NB4 (cell line): Measurements from ENCODE around the gene GFER.

ENCODE experiments used
- DNase-seq: peaks from one replicate; pipeline ENCODE4 v3.0.0; 2010; ENCODE audit warnings: low read depth
- H3K4me3 ChIP-seq: one replicate; pipeline ENCODE4 v1.5.1; 2011; ENCODE audit warnings: mild to moderate bottlenecking, low read depth, low read length, moderate library complexity
- MAX ChIP-seq: IDR thresholded peaks from 2 replicates; pipeline ENCODE4 v1.6.1; 2011; ENCODE audit warnings: low read depth, low read length
- MYC ChIP-seq: IDR thresholded peaks from 2 replicates; pipeline ENCODE4 v1.6.1; 2011; ENCODE audit warnings: low read depth, low read length
- POLR2A ChIP-seq: IDR thresholded peaks from 2 replicates; pipeline ENCODE4 v1.6.1; 2011; ENCODE audit warnings: mild to moderate bottlenecking; ENCODE audit not compliant: insufficient read length; ENCODE audit errors: extremely low read depth
- TF ChIP-seq, protein P1 (sequence below): IDR thresholded peaks from one replicate; pipeline ENCODE4 v1.5.1; 2012; ENCODE audit warnings: low read depth, low read length

Gene GFER

GRCh38 chr16:1998852-1999801 is 15.1 kb downstream of the GFER start:
- TF ChIP-seq MAX, result no peak
- no peak for TF ChIP-seq MYC
- no peak for TF ChIP-seq POLR2A
- TF ChIP-seq, protein P1, sequence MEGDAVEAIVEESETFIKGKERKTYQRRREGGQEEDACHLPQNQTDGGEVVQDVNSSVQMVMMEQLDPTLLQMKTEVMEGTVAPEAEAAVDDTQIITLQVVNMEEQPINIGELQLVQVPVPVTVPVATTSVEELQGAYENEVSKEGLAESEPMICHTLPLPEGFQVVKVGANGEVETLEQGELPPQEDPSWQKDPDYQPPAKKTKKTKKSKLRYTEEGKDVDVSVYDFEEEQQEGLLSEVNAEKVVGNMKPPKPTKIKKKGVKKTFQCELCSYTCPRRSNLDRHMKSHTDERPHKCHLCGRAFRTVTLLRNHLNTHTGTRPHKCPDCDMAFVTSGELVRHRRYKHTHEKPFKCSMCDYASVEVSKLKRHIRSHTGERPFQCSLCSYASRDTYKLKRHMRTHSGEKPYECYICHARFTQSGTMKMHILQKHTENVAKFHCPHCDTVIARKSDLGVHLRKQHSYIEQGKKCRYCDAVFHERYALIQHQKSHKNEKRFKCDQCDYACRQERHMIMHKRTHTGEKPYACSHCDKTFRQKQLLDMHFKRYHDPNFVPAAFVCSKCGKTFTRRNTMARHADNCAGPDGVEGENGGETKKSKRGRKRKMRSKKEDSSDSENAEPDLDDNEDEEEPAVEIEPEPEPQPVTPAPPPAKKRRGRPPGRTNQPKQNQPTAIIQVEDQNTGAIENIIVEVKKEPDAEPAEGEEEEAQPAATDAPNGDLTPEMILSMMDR, result no peak
- DNase-seq, result no peak

GRCh38 chr16:1999866-2000514 is 16.0 kb downstream of the GFER start:
- TF ChIP-seq, protein P1, result no peak
- TF ChIP-seq POLR2A (no peak), MAX (no peak), MYC (no peak)
- DNase-seq, result no peak
- H3K4me3 ChIP-seq, result no peak overlapping the region

More at GRCh38 chr16:1998852-1999801, 15.1 kb downstream of the GFER start:
- no peak overlapping the region for H3K4me3 ChIP-seq

- no peak overlapping the region for H3K4me3 ChIP-seq
- no peak for TF ChIP-seq MAX
- TF ChIP-seq POLR2A, result no peak
- TF ChIP-seq MYC, result no peak
- TF ChIP-seq, protein P1, result no peak
- no peak for DNase-seq
Observed at GRCh38 chr16:2001035-2001434, 17.0 kb downstream of the GFER start.

GRCh38 chr16:2001456-2002355 is 17.7 kb downstream of the GFER start:
- DNase-seq, result no peak
- TF ChIP-seq MYC, result no peak
- TF ChIP-seq, protein P1, result no peak
- no peak overlapping the region for H3K4me3 ChIP-seq

- DNase-seq, result no peak
- no peak for TF ChIP-seq POLR2A
- TF ChIP-seq, protein P1, result no peak
- TF ChIP-seq MAX, result no peak
- TF ChIP-seq MYC, result no peak
- H3K4me3 ChIP-seq, result no peak overlapping the region
Observed at GRCh38 chr16:2002406-2003230, 18.6 kb downstream of the GFER start.
